NCI-H2107 (cell line): ENCODE measurements around the gene MED13L.
"Not testable (repeated sequence)": the region's sequence is repeated elsewhere in the genome, so short reads cannot be mapped to it uniquely, and the experiment has no call there.

ENCODE experiments used
- DNase-seq: peaks from one replicate; lab custom pipeline; 2025; lab: John Stamatoyannopoulos, UW

MED13L gene

DNA sequence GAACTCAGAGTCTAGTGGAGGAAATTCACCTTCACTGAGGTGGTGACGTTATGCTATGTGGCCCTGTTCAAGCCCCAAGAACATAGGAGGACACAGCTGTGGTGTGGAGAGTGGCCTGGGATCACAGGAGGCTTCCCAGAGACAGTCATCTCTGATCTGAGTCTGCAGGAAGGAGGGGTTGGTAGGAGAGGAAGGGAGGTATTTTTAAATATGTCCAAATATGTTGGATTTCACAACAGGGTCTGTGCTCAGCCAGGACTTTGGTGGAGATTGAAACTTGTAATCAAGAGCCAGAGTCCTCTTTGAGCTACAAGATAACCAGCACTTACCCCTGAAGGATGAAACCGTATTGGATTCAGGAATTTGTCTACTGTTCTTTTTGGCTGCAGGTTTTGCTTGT, 26.4 kb upstream of the MED13L start:
- no peak for DNase-seq

DNA sequence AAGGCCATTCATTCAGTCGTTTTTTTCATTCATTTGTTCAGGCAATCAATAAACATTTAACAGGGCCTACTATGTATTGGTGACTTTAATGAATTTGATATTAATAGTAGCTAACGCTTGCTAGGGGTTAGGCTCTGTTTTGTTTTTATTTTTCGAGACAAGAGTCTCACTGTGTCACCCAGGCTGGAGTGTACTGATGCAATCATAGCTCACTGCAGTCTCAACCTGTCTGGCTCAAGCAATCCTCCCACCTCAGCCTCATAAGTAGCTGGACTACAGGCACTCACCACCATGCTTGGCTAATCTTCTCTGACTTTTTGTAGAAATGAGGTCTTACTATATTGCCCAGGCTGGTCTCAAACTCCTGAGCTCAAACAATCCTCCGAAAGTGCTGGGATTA, 25.6 kb upstream of the MED13L start:
- no peak for DNase-seq

DNA sequence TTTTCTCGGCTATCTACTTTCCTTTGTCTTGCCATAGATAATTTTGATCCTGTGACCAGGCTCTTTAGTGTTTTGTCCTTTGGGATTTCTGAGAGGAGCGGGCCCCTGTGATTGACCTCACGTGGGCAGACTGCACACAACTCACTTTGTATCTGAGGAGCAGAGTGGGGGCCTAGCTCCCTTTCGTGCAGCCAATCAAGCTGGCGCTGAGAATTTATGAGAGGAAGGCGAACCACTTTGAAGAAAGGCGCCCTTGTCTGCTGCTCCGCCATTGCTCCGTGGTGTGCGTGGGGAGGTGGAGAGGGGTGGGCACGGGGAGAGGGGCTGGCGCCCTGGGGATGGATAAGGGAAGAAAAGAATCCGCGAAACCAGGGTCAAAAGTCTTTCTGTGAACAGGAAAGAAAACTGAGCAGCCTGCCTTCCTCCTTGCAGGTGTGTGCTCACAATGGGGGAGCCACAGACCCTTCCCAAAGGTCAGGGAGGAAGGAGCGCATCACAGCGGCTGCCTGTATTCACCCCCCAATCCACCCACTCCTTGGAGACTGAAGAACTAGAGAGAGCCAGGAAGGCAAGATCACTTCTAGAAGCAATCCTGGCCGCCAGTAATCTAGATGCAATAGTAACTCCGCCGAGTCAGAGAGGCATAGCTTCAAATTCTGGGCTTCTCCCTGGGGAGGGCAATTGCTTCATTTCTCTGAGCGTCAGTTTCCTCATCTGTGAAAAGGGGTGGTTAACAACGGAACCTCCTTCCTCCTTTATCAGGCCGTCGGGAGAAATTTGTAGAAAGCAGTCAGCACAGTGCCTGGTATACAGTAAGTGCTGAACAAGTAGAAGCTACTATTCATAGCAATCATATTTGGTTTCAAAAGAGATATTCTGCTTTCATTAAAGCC, 24.9 kb upstream of the MED13L start:
- no peak for DNase-seq

DNA sequence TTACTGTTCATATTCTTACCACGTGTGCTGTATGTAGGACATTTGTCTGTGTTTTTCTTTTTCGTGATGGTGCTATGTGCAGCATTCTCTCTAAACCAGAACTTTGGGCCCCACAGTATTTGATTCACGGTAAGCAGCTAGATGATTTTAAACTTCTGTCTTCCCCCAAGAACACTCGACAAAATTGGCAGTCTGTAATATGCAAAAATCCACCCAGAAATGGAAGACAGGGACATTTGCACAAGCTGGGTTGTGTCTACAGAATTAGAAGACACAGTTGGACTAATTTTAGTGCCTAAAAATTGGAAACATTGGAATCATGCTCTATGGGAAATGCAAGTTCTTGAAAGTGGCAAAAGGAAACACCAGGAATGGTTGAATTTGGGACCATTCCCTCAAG, 24.1 kb upstream of the MED13L start:
- DNase-seq = no peak

DNA sequence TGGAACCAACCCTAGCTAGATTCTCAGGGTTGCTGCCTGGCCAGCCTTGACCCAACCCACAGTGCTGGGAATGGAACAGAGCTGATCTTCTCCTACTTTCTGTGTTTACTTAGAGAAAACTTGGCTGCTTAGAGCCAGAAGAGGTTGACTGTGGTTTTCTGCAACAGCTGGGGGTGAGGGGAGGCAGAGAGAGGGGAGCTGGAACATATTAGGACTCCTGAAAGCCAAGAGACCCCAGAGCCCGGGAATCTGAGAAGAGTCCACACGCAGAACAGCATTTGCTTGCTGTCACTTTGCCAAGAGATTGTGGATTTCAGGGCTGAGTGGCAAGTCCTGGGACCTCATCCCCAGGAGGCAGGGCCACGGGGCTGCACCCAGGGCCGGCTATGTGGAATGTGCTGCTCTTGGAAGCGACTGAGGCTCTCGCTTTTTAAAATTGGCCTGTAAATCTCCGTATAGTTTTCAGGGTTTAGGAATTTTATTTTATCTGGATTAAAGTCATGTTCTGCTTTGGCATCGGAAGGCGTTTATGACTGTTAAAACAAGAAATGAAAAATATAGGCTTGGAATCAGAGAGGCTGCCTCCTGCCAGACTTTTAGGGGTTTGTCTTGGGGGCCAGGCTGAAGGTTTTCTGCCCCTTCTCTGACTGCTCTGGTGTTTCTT, 22.3 kb upstream of the MED13L start:
- no peak for DNase-seq

DNA sequence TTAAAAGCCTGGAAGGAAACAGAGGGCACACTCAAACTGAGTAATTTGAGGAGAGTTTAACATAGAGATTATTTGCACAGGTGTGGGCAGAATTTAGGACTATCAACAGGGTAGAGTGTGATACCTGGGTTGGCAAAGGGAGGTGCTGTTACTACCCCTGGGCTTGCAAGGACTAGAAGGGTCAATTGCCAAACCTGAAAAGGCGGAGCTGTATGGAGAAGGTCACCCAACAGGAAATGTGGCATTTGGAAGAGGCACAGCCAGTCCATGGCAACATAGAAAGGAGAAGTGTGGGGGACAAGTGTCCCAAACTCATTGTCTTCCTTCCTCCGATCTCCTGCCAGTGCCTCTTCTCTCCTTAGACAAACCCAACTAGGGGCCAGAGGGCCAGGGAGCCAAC, 21.6 kb upstream of the MED13L start:
- DNase-seq = no peak

DNA sequence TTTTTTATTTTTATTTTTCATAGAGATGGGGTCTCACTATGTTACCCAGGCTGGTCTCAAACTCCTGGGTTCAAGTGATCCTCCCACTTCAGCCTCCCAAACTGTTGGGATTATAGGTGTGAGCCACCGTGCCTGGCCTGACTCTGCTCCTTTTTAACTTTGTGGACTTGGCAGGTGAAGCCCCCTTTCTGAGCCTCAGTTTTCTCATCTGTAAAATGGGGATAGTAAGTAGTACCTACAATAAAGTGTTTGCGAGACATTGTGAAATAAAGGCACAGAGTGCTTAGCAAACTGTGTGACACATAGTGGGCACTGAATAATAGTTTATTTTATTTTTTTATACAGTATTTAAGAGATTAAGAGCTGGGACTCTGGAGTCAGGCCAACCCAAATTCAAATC, 21.1 kb upstream of the MED13L start:
- no peak for DNase-seq

DNA sequence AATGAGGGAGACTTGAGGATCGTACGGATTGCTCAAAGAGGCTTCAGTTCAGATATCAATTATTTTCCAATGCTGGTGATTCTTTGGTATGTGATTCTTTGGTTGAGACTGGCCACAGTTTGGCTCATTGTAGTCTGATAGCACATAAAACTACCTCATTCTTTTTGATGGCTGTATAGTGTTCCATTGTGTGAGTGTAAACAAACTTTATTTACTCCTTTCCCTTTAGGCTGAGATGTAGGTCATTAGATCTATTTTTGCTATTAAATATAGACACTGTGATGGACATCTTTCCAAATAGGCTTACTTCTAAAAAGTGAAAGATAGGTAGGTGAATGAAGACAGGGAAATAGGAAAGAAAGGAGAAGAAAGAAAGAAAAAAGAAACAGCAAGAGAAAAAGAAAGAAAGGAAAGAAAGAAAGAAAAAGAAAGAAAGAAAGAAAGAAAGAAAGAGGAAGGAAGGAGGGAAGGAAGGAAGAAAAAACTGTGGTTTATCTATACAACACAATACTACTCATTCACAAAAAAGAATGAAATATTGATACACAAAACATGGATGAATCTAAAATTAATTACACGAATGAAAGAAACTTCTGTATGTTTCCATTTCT, 19.8 kb upstream of the MED13L start:
- no peak for DNase-seq

DNA sequence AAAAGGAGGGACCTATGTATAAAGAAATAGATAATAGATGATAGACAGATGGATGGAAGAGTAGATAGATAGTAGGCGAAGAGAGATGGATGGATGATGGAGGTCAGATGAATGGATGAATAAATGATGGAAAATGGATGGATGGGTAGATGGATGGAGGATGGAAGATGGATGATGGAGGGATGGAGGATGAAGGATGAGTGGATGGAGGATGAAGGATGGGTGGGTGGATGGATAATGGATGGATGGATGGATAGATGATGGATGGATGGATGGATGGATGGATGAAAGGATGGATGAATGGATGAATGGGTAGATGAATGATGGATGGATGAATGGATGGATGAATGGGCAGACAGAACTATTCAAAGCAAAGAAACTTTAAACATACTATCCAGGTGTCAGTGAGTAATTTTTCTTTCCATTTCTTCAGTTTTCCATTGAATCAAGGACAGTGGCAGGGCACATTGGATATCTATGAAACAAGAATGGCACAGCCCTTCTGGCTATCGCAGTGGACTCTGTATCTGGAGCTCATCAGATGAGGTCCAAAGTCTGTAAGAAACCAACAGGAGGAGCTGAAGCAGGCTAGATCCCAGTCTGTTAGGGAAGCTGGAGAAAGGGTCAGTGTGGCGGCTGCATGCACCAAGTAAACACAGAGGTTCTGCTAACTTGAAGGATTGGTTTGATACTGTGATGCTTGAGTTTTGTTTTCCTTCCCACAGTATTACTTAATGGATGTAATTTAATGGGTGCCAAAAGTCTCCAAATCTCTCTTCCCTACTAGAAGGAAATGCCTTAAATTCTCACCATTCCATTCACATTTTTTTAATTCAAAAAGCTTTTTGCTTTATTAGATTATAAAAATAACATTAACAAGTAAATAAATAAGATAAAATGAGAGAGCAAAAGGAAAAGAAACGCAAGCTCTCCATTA, 18.1 kb upstream of the MED13L start:
- no peak for DNase-seq

DNA sequence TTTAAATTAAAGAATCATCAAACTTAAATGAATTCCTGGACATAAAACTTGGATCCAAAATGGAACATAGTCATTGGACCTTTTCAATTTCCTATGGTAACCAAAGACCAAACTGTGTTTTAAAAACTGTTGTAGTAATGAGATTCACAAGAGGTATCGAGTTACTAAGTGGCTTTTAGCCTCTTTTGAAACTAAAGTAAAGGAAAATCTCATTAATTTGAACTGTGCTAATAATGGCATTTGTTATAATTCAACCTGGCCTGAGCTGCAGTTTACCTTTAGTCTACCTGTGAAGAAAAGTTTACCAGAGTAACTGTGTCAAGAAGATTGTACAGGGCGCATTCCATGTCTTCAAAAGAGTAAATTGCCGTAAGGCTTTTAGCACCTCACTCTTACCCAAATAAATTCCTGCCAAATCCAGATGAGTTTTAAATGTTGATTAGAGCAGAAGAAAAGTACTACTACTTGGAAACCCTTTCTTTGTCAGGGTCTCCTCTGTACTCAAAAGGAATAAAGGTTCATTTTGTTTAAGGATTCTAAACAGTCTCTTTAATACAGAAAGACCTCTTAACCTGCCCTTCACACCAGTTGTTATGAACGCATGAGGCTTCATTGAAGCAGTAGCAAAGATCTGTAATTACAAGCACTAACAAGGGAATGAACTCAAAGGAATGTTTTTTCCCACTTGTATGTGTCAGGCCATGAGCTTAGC, 17.1 kb upstream of the MED13L start:
- no peak for DNase-seq

DNA sequence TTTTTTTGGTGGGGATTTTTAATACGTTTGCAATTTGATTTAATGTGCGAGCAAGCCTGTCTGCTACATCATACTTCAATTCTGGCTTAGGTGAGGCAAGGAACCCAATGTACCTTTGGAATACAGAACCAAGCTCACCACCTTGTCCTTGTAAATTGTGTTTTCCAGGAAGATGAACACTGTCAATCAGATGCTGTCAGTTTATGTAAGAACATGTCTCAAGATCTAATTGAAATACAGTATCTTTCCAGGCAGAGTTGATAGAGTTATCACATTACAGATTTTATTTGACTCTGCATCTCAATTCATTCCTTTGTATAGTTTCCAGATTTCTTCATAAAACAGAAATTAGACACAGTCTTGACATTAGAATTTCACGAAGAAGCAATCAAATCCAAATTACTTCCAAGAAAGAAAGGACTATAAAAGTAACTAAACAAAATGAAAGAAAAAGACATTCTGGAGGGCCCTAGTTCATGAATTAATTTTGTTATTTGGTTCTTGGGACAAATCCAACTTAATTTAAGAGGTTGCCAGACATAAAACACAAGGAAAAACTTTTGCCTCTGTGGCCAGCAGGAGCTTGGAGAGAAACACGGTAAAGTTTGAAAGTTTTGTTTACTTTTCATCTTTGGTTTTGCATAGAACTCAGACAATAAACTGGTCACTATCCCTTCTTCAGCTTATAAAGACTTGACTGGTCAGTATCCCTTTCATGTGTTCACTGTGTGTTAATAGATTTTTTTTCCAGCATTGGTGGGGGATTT, 16.4 kb upstream of the MED13L start:
- no peak for DNase-seq

DNA sequence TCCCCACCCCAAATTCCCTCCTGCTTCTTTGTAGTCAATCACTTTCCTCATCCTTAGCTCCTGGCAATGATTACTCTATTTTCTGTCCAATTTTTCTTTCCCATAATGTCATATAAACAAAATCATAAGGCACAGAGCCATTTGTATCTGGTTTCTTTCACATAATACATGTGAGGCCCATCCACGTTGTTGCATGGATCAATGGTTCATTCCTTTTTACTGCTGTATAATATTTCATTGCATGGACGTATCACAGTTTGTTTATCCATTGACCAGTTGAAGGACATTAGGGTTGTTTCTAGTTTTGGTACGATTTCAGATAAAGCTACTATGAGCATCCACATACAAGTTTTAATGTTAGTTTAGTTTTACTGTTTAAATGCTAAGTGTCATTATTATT, 13.7 kb upstream of the MED13L start:
- DNase-seq = no peak

DNA sequence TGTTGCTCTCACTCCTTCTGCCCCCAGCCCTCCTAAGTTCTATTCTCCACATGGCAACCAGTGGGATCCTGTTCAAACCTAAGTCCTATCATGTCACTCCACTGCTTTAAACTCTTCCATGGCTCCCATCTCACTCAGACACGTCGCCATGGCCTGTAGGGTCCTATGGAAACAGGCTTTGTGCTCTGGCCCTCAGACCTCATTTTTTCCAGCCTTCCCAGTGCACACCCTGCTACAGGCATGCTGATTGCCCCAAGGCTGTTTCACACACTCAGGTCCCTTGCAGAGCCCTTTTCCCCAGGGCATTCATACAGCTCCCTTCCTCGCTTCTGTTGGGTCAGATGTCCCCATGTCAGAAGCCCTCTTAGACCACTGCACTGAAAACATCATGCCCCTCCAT, 11.2 kb upstream of the MED13L start:
- no peak for DNase-seq

DNA sequence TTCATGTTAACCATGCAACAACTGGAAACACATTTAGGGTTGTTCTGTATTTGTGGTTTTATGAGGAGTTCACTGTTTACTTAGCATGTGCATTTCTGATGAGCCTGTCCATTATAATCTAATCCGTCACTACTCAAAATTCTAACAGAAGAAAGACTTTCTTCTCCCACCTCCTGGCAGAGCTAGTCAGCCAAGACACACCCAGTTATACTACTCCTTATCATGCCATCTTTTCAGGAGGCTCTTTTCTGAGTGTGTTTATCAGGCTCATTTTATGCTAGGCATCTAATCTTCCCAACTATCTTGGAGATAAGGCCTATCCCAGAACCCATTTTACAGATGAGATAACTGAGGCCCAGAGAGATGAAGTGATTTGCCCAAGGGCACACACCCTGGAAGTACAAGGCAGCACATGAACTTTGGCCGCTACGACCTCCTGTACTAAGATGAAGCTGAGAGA, 10.4 kb upstream of the MED13L start:
- DNase-seq = no peak

DNA sequence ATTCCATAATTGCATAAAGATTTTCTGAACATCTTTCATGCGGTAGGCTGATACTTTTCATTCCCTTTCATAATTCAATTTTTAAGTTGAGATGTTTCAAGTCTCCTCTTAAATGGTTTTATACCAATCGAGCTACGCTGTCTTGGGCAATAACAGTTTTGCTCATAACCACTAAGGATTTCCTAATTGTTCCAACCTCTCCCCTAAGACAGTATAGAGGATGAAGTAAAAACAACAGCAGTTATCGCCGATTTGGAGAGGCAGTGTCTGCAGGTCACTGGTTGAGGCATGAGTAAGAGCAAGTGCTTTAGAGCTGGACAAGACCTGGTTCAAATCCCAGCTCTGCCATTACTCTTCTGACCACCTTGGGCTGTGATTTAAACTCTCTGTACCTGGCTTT, 6.9 kb upstream of the MED13L start:
- DNase-seq = no peak

DNA sequence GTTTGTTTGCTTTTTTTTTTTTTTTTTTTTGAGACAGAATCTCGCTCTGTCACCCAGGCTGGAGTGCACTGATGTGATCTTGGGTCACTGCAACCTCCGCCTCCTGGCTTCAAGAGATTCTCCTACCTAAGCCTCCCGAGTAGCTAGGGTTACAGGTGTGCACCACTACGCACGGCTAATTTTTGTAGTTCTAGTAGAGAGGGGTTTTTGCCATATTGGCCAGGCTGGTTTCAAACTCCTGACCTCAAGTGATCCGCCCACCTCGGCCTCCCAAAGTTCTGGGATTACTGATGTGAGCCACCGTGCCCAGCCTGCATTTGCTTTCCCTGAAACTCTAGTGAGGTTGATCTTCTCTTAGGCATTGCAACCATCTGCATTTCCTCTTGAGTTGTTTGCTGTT, 6.4 kb upstream of the MED13L start:
- not testable (repeated sequence) for DNase-seq

DNA sequence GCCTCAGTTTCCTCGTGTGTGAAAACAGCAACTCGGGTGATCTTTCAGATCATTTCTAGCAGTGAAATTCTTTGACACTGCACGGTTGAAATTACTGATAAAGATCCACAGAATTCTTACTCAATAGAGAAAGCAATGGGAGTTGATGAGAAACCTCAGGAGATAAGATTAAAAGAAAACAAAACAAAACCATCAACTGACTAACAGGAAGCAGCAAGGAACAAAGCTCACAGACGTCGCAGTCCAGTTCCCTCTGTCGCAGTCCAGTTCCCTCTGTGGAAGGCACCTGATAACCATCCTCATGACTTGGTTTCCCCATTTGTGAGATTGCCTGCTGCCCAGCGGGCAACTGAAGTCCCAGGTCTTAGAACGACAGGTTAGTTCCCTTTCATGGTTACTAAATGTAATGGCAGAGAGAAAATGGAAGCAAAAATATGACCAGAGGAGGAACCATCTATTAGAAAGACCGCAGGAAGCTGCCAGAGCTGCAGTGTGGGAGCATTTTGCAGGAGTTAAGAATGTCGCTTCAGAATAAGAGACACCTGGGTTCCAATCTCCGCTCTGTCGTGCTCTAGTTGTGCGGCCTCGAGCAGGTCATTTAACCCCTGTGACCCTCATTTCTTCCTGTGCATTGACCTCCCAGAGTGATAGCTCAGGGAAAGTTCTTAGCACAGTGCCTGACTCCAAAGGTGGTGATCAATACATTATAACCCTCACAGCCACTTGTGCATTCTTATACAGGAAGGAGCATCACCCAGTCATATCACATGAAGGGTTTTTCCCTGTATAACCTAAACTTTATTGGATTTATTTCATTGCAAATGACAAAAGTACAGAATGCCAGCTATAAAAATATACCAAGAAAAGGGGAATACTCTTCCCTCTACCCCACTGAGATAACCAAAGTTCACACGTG, 5.1 kb upstream of the MED13L start:
- DNase-seq = no peak

DNA sequence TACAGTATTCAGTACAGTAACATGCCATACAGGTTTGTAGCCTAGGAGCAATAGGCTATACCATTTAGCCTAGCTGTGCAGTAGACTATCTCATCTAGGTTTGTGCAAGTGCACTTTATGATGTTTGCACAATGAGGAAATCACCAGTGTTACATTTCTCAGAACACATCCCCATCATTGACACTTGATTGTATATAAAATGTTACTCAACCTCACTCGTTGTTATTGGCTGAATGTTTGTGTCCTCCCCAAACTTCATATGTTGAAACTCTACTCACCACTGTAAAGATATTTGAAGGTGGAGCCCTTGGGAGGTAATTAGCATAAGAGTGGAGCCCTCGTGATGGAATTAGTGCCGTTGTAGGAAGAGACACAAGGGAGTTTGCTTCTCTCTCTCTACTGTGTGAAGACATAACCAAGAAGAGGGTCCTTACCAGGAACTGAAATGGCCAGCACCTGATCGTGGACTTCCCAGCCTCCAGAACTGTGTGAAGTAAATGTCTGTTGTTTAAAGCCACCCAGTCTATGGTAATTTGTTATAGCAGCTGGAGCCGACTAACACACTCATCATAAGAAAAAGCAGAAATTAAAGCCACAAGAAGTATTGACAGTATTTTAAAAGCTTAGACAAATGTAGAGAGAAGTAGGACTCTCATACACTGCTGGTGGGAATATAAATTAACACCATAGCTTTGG, 3.2 kb upstream of the MED13L start:
- no peak for DNase-seq

DNA sequence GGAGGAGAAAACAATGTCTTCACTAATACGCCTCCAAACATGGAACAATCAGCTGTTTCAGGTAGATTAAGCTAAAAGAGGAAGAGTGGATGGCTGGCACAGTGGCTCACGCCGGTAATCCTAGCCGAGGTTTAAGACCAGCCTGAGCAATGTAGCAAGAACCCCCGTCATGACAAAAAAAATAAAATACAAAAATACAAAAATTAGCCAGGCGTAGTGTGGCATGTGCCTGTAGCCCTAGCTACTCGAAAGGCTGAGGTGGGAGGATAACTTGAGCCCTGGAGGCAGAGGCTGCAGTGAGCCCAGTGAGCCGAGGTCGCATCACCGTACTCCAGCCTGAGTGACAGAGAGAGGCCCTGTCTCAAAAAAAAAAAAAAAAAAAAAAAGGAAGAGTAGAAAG, 1.2 kb upstream of the MED13L start:
- no peak for DNase-seq
